SK-N-SH treated with all-trans-retinoic acid at 6 μM for 48 hours (cell line): ENCODE measurements around the gene STPG1.

Source experiments
- ARNTL ChIP-seq: fragments of 450-650 bp; formaldehyde crosslinking; IDR thresholded peaks from 2 replicates; pipeline ENCODE4 v1.5.0; 2020; ENCODE audit warnings: low read depth, mild to moderate bottlenecking, moderate library complexity, borderline replicate concordance
- CREB5 ChIP-seq: fragments of 250-450 bp; sonication (Bioruptor Pico); IDR thresholded peaks from 2 replicates; pipeline ENCODE4 v1.5.1; 2020; ENCODE audit warnings: low read depth, mild to moderate bottlenecking, moderate library complexity
- ESRRG ChIP-seq: fragments of 250-450 bp; sonication (Bioruptor Pico); IDR thresholded peaks from 2 replicates; pipeline ENCODE4 v1.6.1; 2021; ENCODE audit warnings: mild to moderate bottlenecking
- GLIS3 ChIP-seq: fragments of 250-450 bp; sonication (Bioruptor Pico); IDR thresholded peaks from 2 replicates; pipeline ENCODE4 v1.5.0; 2020; ENCODE audit warnings: mild to moderate bottlenecking, moderate library complexity
- ISL1 ChIP-seq: fragments of 250-450 bp; sonication (Bioruptor Pico); IDR thresholded peaks from 2 replicates; pipeline ENCODE4 v2.1.2; 2022; ENCODE audit warnings: mild to moderate bottlenecking, moderate library complexity
- OSR1 ChIP-seq: fragments of 250-450 bp; sonication (Bioruptor Pico); IDR thresholded peaks from 2 replicates; pipeline ENCODE4 v1.8.0; 2022; ENCODE audit warnings: moderate library complexity, mild to moderate bottlenecking, inconsistent platforms
- PATZ1 ChIP-seq: fragments of 250-450 bp; sonication (Bioruptor Pico); IDR thresholded peaks from 2 replicates; pipeline ENCODE4 v1.8.0; 2020; ENCODE audit warnings: mild to moderate bottlenecking, moderate library complexity, borderline replicate concordance
- RARB ChIP-seq: fragments of 250-450 bp; sonication (Bioruptor Pico); IDR thresholded peaks from 2 replicates; pipeline ENCODE4 v1.8.0; 2021; ENCODE audit warnings: mild to moderate bottlenecking, moderate library complexity
- TOX ChIP-seq: fragments of 250-450 bp; sonication (Bioruptor Pico); IDR thresholded peaks from 2 replicates; pipeline ENCODE4 v1.8.0; 2021; ENCODE audit warnings: mild to moderate bottlenecking, moderate library complexity, borderline replicate concordance
- ZFP3 ChIP-seq: fragments of 250-450 bp; sonication (Bioruptor Pico); IDR thresholded peaks from 2 replicates; pipeline ENCODE4 v1.5.0; 2020; ENCODE audit warnings: mild to moderate bottlenecking, moderate library complexity
- ZFP30 ChIP-seq: fragments of 450-650 bp; formaldehyde crosslinking; IDR thresholded peaks from 2 replicates; pipeline ENCODE4 v1.5.0; 2022; ENCODE audit warnings: mild to moderate bottlenecking, moderate library complexity
- ZNF565 ChIP-seq: fragments of 450-650 bp; formaldehyde crosslinking; conservative IDR thresholded peaks from 2 replicates; pipeline ENCODE4 v1.5.0; 2020; ENCODE audit warnings: low read depth, mild to moderate bottlenecking, moderate library complexity
- TF ChIP-seq, protein P1 (sequence below): fragments of 250-450 bp; sonication (Bioruptor Pico); IDR thresholded peaks from 2 replicates; pipeline ENCODE4 v1.8.0; 2021; ENCODE audit warnings: low read depth, mild to moderate bottlenecking, moderate library complexity, borderline replicate concordance

DNA sequence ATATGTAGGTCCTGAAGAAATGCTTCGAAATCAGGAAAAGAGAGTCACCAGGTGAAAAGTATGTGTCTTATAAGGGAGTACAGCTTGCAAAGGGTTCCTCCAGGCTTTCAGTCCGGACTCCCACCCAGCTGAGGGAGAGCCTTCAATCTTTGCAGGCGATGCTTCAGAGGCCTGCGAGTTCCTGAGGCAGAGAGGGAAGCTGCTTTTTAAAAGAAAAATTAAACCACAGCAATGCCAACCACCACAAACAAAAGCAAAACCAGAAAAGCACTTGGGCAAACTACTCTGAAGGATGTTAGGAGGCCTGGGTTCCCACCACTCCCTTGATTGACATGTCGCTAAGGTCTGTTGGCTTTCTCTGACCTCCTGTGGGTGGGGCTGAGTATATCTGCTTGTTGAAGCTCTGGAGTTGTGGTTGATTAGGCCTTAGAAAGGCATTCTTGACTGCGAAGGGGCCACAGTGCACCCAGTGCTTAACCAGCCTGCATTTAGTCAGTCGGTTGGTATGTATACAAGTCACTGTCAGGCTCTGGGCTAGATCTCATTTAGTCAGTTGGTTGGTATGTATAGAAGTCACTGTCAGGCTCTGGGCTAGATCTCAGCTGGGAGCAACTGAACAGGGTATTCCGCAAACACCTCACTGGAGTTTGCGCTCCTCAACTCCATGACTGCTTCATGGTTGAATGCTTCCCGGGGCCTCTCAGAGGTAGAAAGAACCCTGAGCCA is 3.2 kb upstream of the STPG1 start:
- no peak for TF ChIP-seq ZFP30 (CRISPR knock-in tag)
- no peak for TF ChIP-seq ESRRG (CRISPR knock-in tag)
- TF ChIP-seq PATZ1 (CRISPR knock-in tag), result no peak
- TF ChIP-seq CREB5 (CRISPR knock-in tag), result no peak
- TF ChIP-seq RARB, result no peak
- TF ChIP-seq GLIS3 (CRISPR knock-in tag), result no peak
- no peak for TF ChIP-seq ZFP3
- no peak for TF ChIP-seq OSR1 (CRISPR knock-in tag)
- TF ChIP-seq ARNTL (CRISPR knock-in tag), result no peak
- no peak for TF ChIP-seq ISL1 (CRISPR knock-in tag)
- TF ChIP-seq ZNF565 (CRISPR knock-in tag), result no peak
- no peak for TF ChIP-seq TOX
- TF ChIP-seq, protein P1, sequence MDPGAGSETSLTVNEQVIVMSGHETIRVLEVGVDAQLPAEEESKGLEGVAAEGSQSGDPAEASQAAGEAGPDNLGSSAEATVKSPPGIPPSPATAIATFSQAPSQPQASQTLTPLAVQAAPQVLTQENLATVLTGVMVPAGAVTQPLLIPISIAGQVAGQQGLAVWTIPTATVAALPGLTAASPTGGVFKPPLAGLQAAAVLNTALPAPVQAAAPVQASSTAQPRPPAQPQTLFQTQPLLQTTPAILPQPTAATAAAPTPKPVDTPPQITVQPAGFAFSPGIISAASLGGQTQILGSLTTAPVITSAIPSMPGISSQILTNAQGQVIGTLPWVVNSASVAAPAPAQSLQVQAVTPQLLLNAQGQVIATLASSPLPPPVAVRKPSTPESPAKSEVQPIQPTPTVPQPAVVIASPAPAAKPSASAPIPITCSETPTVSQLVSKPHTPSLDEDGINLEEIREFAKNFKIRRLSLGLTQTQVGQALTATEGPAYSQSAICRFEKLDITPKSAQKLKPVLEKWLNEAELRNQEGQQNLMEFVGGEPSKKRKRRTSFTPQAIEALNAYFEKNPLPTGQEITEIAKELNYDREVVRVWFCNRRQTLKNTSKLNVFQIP (CRISPR knock-in tag), result no peak
